Left kidney (tissue), 2 donors: ENCODE data around the gene IRX2. TPM values are rescaled to one million over a fixed set of nuclear protein-coding genes. Genes with fewer than 3 reads are reported as not detected.

Experiments used
- DNase-seq: peaks from one replicate; pipeline ENCODE4 v3.0.0-alpha.2; 2013
- polyA plus RNA-seq: library from polyadenylated mRNA; unstranded; fragments of 120-200 nt; gene quantifications from one replicate; pipeline ENCODE4 v1.2.1, GENCODE V29; 2013; ENCODE audit not compliant: insufficient read length

IRX2 gene
- polyA plus RNA-seq, 1 donor = 23.7 TPM

DNA sequence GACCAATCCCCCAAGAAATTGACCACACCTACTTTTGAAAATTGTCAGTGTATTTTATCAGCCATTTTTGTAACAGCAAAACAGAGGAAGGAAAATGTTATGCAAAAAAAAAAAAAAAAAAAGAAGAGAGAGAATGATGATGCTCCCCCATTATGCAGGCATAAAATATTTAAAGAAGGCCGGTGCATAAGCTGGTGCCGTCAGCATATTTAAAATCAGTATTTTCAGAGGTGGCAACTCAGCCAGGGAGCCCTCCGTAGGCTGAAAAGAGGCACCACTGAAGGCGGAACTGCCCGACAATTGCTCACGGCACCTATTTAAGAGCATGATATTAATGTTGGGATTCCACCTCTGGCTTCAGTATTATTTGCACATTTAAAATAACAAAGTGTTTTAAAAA, 33.4 kb downstream of the IRX2 start:
- no peak for DNase-seq

GRCh38 chr5:2715856-2716255, 35.6 kb downstream of the IRX2 start:
- no peak for DNase-seq

DNA sequence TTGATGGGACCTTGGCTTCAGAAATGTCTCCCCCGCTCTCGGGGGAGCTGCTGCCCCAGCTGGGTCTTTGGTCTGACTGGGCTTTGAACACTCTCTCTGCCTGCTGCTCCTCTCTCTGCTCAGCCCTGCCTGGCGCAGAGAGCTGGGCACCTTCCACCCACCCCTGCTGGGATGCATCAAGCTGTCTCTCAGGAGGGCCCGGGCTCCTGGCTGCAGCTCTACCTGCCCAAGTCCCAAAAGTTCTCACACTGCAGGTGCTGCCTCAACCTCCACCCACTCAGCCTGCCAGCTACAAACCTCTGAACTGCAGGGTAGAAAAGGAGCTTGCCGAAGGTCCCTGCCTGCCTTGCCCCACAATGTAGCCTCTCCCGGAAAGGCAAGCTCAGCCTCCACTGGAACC, 36.7 kb downstream of the IRX2 start:
- no peak for DNase-seq

GRCh38 chr5:2714026-2714425, 37.5 kb downstream of the IRX2 start:
- no peak for DNase-seq

- no peak for DNase-seq
These were observed 39.7 kb downstream of the IRX2 start for GRCh38 chr5:2711446-2712425.

GRCh38 chr5:2710910-2711309, 40.6 kb downstream of the IRX2 start:
- no peak for DNase-seq

- no peak for DNase-seq
These were observed 41.3 kb downstream of the IRX2 start for GRCh38 chr5:2709976-2710689.

DNA sequence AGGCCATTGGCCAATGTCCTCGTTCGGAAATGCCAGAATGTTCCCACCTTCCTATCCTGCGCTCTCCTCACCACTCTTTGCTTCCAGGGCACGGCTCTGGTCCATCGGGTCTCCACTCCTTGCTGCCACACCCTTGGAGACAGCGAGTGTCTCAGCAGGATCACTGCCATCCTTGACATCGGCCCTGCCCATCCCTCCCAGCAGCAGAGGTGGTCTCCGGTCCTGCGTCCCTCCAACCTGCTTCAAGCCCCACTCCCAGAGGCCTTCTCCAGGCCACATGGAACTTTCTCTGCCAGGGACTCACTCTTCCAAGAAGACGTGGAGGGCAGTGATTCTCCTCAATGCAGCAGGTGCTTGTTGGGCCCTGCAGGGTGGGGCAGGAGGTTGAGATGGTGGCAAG, 42.7 kb downstream of the IRX2 start:
- DNase-seq = no peak

- DNase-seq = no peak
These were observed 43.3 kb downstream of the IRX2 start for GRCh38 chr5:2708132-2708531.

- no peak for DNase-seq
These were observed 45.6 kb downstream of the IRX2 start for GRCh38 chr5:2705861-2706260.

DNA sequence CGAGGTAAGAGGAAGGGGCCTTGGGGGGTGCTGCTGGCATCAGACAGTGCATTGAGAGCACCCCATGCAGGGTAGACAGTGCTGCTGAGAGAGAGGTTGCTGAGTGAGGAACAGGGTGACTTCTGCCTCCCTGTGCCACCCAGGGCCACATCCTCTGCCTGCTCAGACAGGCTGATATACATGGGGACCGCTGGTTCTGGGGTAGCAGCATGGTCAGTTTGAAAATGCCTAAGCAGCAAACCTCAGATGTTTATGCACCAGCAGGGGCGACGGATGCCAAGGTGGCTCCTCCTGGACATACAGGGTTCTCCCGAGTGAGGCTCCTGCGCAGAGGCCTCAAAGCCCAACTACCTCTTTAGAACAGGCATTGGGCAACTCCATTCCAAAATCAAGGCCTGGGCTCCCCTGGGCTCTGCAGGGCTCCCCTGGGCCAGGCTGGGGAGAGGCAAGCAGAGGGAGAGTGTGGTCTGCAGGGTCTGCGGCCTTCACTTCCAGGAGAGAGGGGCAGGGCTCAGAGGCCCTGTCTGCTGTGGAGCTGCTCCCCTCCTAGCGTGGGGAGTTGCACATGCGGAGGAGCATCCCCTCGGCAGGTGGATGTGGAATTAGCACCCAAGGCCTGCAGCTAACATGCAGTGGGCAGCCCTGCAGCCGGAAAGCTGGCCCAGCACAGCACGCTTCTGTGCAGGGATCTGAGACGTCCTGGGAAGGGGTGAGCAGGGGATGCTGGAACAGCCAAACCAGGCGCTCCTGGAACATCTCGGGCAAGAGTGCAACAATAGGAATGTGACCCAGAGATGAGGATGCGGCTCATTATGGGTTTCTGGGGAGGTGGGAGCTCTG, 46.5 kb downstream of the IRX2 start:
- DNase-seq = no peak

DNA sequence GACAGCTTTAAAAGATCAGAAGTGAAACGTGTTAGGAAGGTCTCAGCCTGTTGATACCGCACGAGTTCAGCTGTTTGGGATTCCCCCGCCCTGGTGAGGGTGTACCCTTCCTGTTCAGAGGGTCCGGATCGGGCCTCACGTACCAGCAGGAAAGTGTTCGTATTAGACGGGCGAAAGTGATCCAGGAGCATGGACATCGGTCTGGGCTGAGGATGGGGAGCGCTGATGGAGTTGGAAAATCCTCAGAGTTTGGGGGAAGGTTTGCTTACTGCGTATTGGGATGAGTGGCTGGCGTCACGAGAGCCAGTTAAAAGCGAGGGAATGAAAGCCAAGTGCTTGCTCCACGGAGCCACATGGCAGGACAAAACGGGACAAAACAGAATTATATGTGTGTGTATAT, 47.4 kb downstream of the IRX2 start:
- DNase-seq = no peak

- DNase-seq = no peak
These were observed 47.9 kb downstream of the IRX2 start for GRCh38 chr5:2703615-2704014.

DNA sequence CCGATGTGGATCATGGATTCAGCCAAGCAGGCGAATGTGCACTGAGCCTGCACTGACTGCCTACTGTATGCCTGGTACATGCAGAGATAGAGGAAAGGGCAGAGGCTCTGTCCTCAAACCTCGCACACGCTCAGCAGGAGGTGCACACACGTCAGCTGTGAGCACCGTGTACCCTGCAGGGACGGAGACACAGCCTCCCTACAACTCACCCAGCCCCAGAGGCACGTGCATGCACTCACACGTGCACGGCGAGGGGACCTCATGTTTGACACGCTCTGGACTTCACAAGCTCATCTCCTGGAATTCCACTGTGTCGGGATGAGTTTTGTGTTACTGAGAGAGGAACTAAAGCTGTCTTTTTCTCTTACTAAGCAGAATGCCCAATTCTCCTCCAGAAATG, 48.4 kb downstream of the IRX2 start:
- DNase-seq = no peak

DNA sequence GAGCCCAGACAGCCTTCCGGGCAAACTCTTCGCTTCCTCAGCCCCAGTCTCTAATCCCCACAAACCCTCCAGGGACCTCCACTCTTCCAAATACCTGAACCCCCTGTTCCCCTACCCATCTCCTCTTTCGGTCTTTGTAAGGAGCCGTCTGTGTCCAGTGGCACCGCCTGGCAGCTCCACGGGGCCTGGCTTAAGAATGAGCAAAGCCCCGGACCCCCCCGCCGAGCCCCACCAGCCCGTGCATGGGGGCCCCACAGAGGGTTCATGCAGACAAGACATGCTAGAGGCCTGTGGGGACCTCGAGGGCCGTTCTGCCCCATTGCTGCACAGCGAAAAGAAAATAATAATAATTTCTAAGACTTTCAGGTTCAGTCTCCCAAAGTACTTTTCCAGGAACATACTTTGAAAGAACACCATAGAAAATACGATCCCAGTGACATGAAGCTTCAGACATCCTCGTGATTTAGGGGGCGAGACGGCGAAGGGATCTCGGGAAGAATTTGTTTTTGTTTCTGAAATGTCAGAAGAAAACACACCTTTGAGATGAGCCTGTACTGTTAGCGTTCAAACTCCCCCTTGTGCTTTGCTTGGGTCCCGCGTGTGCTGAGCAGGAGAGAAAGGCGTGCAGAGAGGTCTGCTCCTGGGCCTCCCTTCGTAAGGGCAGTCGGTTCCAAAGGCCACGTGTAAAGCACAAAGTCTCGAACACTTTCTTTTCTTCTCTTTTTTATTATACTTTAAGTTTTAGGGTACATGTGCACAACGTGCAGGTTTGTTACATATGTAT, 49.2 kb downstream of the IRX2 start:
- no peak for DNase-seq

DNA sequence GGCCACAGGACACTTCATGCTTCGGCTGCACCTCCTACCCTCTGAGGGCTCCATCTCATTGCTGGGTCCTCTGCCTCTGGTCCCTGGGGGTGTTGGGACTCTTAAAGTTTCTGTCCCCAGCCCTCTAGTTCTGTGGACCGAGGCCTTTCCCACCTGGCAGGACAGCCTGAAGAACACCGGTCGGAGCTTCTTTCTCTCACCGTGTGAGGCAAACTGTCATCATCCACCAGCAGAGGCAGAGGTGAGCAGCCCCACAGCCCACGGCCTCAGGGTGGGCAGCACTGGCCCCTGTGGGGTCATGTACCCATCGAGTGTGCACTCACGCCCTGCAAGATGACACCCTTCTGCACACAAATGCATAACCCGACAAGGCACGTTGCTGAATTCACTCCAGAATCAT, 49.9 kb downstream of the IRX2 start:
- DNase-seq = no peak

DNA sequence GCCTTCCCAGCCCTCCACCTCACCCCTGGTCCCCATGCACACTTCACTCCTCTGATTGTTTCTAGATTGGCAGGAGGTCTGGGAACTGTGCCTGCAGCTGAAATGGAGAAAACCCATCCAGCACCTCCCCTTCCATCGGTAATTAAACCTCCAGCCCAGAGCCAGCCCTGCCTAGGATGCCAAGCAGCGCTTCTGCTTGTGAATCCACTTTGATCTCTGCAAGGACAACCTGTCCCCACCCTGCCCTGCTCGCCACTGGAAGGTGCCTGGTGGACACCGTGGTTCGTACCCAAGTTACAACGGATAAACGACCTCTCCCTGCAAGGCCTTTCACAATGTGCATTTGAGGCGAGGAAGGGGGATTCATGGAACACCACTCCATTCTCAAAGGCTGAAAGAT, 50.6 kb downstream of the IRX2 start:
- no peak for DNase-seq

- DNase-seq = no peak
These were observed 51.8 kb downstream of the IRX2 start for GRCh38 chr5:2699686-2700085.

DNA sequence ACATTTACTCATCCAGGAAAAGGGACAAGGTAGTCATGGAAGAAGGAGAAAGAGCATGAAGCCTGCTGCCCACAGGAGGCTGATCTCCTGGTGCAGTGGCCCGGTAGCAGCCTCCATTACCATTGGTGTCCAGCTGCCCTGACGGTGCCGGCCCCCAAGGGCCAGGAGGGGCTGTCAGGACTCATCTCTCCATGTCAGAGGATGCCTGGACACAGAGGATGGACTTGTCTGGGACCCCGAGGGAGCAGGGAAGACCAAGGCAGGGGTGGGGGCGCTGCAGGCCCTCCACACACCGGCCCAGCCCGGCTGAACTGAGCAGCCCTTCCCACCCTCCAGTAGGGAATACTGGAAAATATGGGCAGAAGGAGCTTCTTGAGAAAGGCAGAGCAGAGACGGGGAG, 52.2 kb downstream of the IRX2 start:
- no peak for DNase-seq

DNA sequence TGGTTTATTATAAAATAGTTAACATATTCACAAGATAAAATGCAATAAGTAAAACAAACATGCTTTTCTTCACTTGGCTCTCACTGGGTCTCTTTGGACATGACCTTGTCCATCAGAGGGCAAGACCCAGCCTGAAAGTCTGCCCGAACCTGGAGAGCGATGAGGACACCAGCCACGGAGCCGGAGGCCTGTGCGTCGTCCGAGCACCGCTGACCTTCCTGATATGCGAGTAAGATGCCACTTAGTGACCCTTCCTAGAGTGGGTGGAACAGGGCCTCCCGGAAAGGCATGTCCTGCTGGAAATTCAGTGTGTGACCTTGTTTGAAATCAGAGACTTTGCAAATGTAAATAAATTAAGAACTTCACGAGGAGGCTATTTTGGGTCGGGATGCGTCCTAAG, 52.9 kb downstream of the IRX2 start:
- no peak for DNase-seq

- DNase-seq = no peak
These were observed 53.9 kb downstream of the IRX2 start for GRCh38 chr5:2697446-2698200.
